Fibroblast of skin of back (primary cell): ENCODE data around the gene RUVBL2.

Source experiments
- DNase-seq: peaks from one replicate; pipeline ENCODE4 v3.0.0-alpha.2; 2013

Gene RUVBL2

GRCh38 chr19:48964205-48965039, 29.3 kb upstream of the RUVBL2 start:
- DNase-seq: peak; percentile 61

- DNase-seq: peak; percentile 94
Observed at GRCh38 chr19:48965040-48965805, 28.5 kb upstream of the RUVBL2 start, which contains the start of gene FTL. Gene FTL (plus strand): TSS chr19:48965309. CDS start chr19:48965508, 199 bp downstream.

- DNase-seq: peak; percentile 86
Observed at GRCh38 chr19:48965806-48966540, 27.7 kb upstream of the RUVBL2 start.

GRCh38 chr19:48966541-48967345, 26.9 kb upstream of the RUVBL2 start:
- no peak for DNase-seq

- peak; percentile 29 for DNase-seq
Observed at GRCh38 chr19:48967346-48968178, 26.1 kb upstream of the RUVBL2 start.

GRCh38 chr19:48968179-48968661, 25.5 kb upstream of the RUVBL2 start:
- no peak for DNase-seq

DNA sequence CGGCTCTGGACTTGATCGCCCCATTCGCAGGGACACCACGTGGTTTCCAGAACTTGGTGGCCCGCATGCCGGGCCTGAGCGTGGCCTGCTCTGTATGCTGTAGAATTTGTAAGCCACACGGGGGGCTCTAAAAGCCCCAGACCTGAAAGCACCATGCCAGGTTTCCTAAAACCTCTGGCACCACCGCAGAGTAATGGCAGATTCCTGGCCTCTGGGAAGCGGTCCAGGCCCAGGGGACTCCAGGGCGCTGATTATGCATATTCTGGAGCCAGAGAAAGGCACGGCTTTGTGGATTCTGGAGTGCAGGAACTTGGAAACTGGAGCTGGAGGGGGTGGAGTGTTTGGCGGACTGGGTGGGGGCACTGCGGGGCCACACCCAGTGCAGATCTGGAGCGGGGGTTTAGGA, 24.9 kb upstream of the RUVBL2 start:
- no peak for DNase-seq

DNA sequence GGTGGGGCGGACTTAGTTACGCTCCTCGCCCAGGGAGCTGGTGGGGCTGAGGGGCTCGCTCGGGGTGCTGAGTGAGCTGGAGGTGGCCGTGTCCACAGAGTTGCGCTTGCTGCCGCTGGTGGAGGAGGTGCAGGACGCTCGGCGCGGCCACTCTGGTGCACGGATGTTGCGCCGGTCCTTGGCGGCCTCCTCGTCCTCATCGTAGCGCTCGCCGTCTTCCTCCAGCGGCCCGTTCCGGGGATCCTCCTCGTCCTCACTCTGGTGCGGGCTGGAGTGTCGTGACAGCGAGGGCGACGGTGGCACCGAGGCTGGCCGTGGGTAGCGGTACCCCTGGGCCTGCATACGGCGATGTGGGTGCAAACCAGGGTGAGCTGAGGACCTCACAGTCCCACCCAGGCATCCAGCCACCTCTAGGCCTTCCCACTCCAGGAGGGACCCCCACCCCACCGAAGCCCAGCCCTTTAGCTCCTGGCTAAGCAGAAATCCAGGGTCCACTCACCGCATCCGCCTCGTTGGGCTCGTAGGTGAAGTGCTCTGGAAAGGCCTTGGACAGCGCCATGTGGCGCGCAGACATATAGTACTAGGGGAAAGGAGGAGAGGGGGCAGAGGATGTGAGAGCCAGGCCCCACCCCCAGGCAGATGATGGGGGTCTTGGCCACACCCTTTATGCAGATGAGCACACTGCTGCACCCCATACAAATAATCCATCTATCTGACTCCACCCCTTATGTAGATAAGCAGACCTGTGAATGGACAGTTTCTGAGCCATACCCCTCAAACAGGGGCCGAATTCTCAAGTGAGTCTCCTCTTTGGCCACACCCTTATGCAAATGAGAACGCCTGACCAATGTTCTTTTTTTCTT, 24.2 kb upstream of the RUVBL2 start:
- no peak for DNase-seq

- DNase-seq: no peak
Observed at GRCh38 chr19:48970139-48970766, 23.4 kb upstream of the RUVBL2 start.

GRCh38 chr19:48970923-48971395, 22.7 kb upstream of the RUVBL2 start:
- DNase-seq: peak; percentile 65

DNA sequence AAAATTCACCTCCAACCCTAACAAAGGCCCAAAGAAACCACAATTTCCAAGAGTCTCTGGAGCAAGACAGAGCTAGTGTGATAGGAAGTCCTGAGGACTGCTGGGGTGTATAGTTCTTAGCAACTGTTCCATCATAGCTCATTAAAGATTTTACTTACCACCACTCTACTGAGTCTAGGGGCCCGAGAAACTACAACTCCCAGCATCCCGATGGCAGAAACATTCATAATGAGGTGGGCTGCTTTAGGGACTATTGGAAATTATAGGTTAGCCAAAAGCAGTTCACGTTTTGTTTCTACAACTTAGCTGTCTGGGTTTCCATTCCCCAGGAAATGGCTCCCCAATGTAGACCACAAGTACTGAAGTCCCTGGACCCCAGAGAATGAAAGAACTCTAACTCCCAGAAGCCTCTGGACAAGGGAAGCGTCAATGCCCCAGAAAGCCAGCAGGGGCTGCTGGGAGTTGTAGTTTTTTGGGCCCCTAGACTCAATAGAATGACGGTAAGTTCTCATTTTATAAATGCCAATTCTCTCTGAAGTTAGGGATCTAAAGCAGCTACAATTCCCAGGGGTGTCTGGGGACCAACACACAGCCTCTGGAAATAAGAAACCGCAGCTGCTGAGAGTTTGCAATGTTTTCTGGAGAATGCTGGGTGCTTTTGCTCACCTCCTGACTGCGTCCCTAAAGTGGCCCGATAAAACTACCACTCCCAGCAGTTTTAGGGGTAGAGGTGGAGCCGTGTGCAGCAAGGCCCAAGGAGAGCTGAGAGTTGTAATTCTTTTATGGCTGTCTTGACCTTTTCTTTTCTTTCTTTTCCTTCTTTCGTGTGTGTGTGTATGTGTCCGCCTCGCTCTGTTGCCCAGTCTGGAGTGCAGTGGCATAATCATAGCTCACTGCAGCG, 17.5 kb upstream of the RUVBL2 start:
- DNase-seq: no peak

- DNase-seq: no peak
Observed at GRCh38 chr19:48977061-48977460, 16.6 kb upstream of the RUVBL2 start.

DNA sequence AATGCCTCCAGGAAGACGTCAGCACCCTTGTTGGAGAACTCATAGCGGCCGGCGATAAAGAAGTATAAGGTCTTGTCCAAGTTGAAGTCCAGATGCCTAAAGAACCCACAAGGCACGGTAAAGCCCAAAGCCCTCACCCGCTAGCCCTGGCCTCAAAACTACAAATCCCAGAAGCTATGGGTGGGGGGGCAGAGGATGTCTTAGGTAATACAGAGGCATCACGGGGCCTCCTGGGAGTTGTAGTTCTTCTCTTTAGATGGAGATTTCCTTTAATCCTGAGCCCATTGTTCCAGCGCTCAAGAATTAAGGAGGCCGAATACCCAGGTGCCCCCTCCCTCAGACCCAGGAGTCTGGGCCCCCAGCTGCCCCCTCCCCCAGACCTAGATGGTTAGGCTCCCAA, 11.4 kb upstream of the RUVBL2 start:
- DNase-seq: no peak

DNA sequence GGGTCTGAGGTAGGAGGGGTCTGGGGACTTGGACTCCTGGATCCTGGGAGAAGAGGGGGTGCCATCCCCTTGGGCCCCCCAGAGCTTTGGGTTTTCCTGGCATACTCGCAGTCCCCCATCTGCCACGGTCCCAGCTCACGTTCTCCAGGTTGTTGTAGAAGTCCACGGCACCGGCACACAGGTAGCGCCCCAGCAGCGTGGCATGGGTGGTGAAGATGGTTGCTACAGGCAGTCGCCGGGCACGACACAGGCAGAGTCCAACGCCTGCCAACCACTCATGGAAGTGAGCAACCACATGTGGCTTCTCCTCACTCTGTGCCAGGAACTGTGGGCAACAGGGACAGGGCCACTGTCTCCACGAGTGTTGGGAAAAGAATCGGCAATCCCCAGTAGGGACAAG, 8.0 kb upstream of the RUVBL2 start:
- DNase-seq: no peak

DNA sequence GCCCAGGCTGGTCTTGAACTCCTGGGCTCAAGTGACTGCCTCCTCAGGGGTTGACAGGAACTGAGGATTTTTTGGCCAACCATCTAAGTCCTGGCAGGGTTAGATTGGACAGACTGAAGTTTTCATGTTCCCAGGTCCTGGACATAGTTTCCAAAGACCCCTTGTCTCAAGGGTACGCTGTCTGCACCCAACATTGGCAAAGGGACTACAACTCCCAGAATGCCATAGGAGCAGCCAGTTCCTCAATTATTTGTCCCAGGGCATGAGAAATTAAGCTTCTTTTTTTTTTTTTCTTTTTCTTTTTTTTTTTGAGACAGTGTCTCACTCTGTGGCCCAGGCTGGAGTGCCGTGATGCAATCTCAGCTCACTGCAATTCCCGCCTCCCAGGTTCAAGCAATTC, 7.5 kb upstream of the RUVBL2 start:
- DNase-seq: no peak

DNA sequence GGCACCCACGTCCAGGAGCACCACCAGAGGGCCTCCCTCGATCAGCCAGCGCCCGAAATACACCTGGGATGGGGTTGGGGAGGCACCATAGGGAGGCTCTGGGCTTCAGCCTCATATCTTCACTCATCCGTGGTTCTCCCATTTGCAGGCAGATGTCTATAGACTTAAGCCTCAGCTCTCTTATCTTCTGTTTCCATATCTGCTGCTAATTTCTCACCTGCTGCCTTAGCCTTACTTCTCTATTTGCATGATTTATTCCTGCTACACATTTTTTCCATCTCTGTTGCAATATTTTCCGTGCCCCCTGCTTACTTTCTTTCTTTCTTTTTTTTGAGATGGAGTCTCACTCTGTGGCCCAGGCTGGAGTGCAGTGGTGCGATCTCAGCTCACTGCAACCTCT, 6.4 kb upstream of the RUVBL2 start:
- DNase-seq: no peak

GRCh38 chr19:48988286-48988685, 5.4 kb upstream of the RUVBL2 start:
- no peak for DNase-seq

DNA sequence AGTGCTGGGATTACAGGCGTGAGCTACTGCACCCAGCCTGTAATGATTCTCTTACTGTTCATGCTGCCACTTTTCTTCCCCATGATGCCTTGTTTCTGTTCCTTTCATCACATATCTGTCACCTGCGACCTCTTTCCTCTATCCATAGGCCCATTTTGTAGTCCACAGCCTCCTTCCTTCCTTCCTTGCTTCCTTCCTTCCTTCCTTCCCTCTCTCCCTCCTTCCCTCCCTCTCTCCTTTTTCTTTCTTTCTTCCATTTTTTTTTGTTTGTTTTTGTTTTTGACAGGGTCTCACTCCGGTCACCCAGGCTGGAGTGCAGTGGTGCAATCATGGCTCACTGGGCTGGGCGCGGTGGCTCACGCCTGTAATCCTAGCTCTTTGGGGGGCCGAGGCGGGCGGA, 4.8 kb upstream of the RUVBL2 start:
- no peak for DNase-seq
